PC-3 (cell line): Measurements from ENCODE around the gene BMPER.

Experiments used
- CTCF ChIP-seq: fragments of 300-600 bp; sonication (generic); conservative IDR thresholded peaks from 2 replicates; pipeline ENCODE4 v1.5.1; 2017; ENCODE audit warnings: antibody characterized with exemption, low read depth, mild to moderate bottlenecking, low read length
- EZH2 ChIP-seq: fragments of 300-600 bp; sonication (generic); IDR thresholded peaks from one replicate; pipeline ENCODE4 v1.6.1; 2017; ENCODE audit warnings: antibody characterized with exemption, mild to moderate bottlenecking, low read length; ENCODE audit not compliant: unreplicated experiment
- EZH2phosphoT487 ChIP-seq: fragments of 300-600 bp; sonication (generic); IDR thresholded peaks from 2 replicates; pipeline ENCODE4 v1.6.1; 2018; ENCODE audit warnings: mild to moderate bottlenecking, antibody characterized with exemption, low read length, borderline replicate concordance

- no peak for TF ChIP-seq EZH2phosphoT487
- peak; percentile 64 for TF ChIP-seq CTCF
- no peak for TF ChIP-seq EZH2
These were observed 182.9 kb downstream of the BMPER start for GRCh38 chr7:34087892-34088891.
